Tibial nerve (tissue), 4 donors: Measurements from ENCODE around the gene TSHZ2. TPM values are rescaled to one million over a fixed set of nuclear protein-coding genes. Genes with fewer than 3 reads are reported as not detected.

Source experiments
- DNase-seq, 2 donors: peaks; one replicate each; pipeline ENCODE4 v3.0.0-alpha.2; 2019; ENCODE audit warnings: low spot score in 2 of 2
- H3K27ac ChIP-seq, 4 donors: fragments of 200-600 bp; sonication (generic) in 3 of 4; one replicate each; pipeline ENCODE4 v1.5.1; 2017 to 2019; ENCODE audit warnings: mild to moderate bottlenecking in 1 of 4
- H3K27me3 ChIP-seq, 2 donors: fragments of 200-600 bp; sonication (generic) in 1 of 2; one replicate each; pipeline versions ENCODE4 v1.5.1 to v1.6.0; 2017 to 2019
- H3K36me3 ChIP-seq, 3 donors: fragments of 200-600 bp; sonication (generic); one replicate each; pipeline ENCODE4 v1.5.1; 2018 to 2019
- H3K4me1 ChIP-seq, 4 donors: fragments of 200-600 bp; sonication (generic) in 3 of 4; one replicate each; pipeline ENCODE4 v1.5.1; 2017 to 2019
- H3K4me3 ChIP-seq, 4 donors: fragments of 200-600 bp; sonication (generic) in 3 of 4; one replicate each; pipeline ENCODE4 v1.5.1; 2017 to 2019; ENCODE audit warnings: mild to moderate bottlenecking in 1 of 4, moderate library complexity in 1 of 4
- H3K9me3 ChIP-seq, 4 donors: fragments of 200-600 bp; sonication (generic) in 3 of 4; one replicate each; pipeline ENCODE4 v1.5.1; 2017 to 2019
- CTCF ChIP-seq, 5 experiments: fragments of 200-600 bp in 3 of 5; fragments of 450-650 bp in 2 of 5; sonication (generic) in 3 of 5; IDR thresholded peaks; one replicate each; pipeline ENCODE4 v1.5.1; 2016 to 2019; ENCODE audit warnings: antibody characterized with exemption in 5 of 5, mild to moderate bottlenecking in 3 of 5, moderate library complexity in 2 of 5
- EP300 ChIP-seq, 2 donors: sonication (generic); formaldehyde crosslinking; IDR thresholded peaks; one replicate each; pipeline ENCODE4 v1.6.1; 2017; ENCODE audit warnings: antibody characterized with exemption in 2 of 2, mild to moderate bottlenecking in 1 of 2
- POLR2A ChIP-seq, 2 donors: fragments of 450-650 bp; IDR thresholded peaks; one replicate each; pipeline ENCODE4 v1.6.1; 2017; ENCODE audit warnings: antibody characterized with exemption in 2 of 2, mild to moderate bottlenecking in 2 of 2, moderate library complexity in 2 of 2
- WGBS, 2 donors: methylation state at CpG; one replicate each; pipeline ENCODE4 v1.1.5; 2018; 5-methylcytosine and 5-hydroxymethylcytosine counted together
- total RNA-seq, 4 donors: library from RNA; depleted of rRNA; stranded (reverse); fragments of >200 nt; gene quantifications; one replicate each; pipeline ENCODE4 v1.1.0, GENCODE V29; 2016

Gene TSHZ2
- total RNA-seq, 4 donors from 2014 or later = 20.9 to 33.7 (median 25.1) TPM

GRCh38 chr20:53296451-53297153 is 324.4 kb downstream of the TSHZ2 start:
- no peak for DNase-seq
- no peaks in the 10 kb centered on the region for H3K4me1 ChIP-seq
- no peak overlapping the region for H3K4me3 ChIP-seq
- H3K27ac ChIP-seq = no peak overlapping the region
- H3K36me3 ChIP-seq = no peaks in the 10 kb centered on the region
- TF ChIP-seq EP300 (IDR thresholded peaks at IDR 0.05) (no peak), POLR2A (IDR thresholded peaks at IDR 0.05) (no peak), CTCF (IDR thresholded peaks at IDR 0.05) (no peak)
- 41 to 92% methylated on average over 2 of the region's 2 CpGs for WGBS, 2 donors
- H3K27me3 ChIP-seq = no peaks in the 10 kb centered on the region
- H3K9me3 ChIP-seq = no peaks in the 10 kb centered on the region

- DNase-seq = no peak
- no peak overlapping the region for H3K4me3 ChIP-seq
- WGBS, 2 donors = 95% methylated on average over 7 of the region's 7 CpGs
Measured at GRCh38 chr20:53297154-53297529, 325.0 kb downstream of the TSHZ2 start.

DNA sequence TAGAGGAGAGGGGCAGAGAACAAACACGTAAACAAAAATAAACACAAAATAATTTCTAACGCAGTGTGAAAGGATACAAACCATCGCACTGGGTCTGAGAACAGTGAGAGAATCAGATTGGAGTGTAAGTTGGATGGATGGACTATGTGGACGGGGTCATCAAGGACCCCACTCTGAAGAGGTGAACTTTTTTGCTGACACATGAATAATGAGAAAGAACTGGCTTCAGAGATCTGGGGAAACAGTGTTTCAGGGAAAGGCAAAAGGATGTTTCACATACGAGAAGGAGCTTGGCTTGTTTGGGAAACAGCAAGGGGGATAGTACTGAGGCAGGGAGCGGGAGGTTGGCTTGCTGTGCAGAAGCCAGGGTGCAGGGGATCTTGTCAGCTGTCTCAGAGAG is 326.1 kb downstream of the TSHZ2 start:
- no peak for TF ChIP-seq CTCF (IDR thresholded peaks at IDR 0.05)
- no peak for TF ChIP-seq POLR2A (IDR thresholded peaks at IDR 0.05)
- no peak for TF ChIP-seq EP300 (IDR thresholded peaks at IDR 0.05)

More at GRCh38 chr20:53297154-53297529, 325.0 kb downstream of the TSHZ2 start:
- Histone ChIP-seq H3K27ac (no peak overlapping the region), H3K27me3 (no peaks in the 10 kb centered on the region), H3K36me3 (no peaks in the 10 kb centered on the region), H3K4me1 (no peaks in the 10 kb centered on the region), H3K9me3 (no peaks in the 10 kb centered on the region)
- TF ChIP-seq POLR2A (IDR thresholded peaks at IDR 0.05) (no peak), CTCF (IDR thresholded peaks at IDR 0.05) (no peak), EP300 (IDR thresholded peaks at IDR 0.05) (no peak)

GRCh38 chr20:53298911-53299310 is 326.8 kb downstream of the TSHZ2 start:
- no peak for DNase-seq
- WGBS, 2 donors = 100% methylated on average over 1 of the region's 1 CpG
- no peaks in the 10 kb centered on the region for H3K9me3 ChIP-seq

More for the DNA sequence above, 326.1 kb downstream of the TSHZ2 start:
- Histone ChIP-seq H3K4me3 (no peak overlapping the region), H3K4me1 (no peaks in the 10 kb centered on the region), H3K27me3 (no peaks in the 10 kb centered on the region), H3K9me3 (no peaks in the 10 kb centered on the region), H3K27ac (no peak overlapping the region), H3K36me3 (no peaks in the 10 kb centered on the region)
- 82 to 87% methylated on average over 6 of the region's 6 CpGs for WGBS, 2 donors
- no peak for DNase-seq

More at GRCh38 chr20:53298911-53299310, 326.8 kb downstream of the TSHZ2 start:
- Histone ChIP-seq H3K27ac (no peak overlapping the region), H3K36me3 (no peaks in the 10 kb centered on the region), H3K27me3 (no peaks in the 10 kb centered on the region), H3K4me3 (no peak overlapping the region), H3K4me1 (no peaks in the 10 kb centered on the region)
- TF ChIP-seq EP300 (IDR thresholded peaks at IDR 0.05) = no peak
- no peak for TF ChIP-seq POLR2A (IDR thresholded peaks at IDR 0.05)
- TF ChIP-seq CTCF (IDR thresholded peaks at IDR 0.05) = no peak
